ENCODE data around the gene PPIP5K1.

The PPIP5K1 gene

GRCh38 chr15:43524254-43524845 lies 65.7 kb downstream of the PPIP5K1 start:
- no peak for TF ChIP-seq POLR2A (IDR thresholded peaks at IDR 0.05; ENCODE audit: extremely low read depth, insufficient read length)
- TF ChIP-seq MYC (IDR thresholded peaks at IDR 0.05; ENCODE audit: low read depth, low read length) = no peak
- TF ChIP-seq MAX (IDR thresholded peaks at IDR 0.05; ENCODE audit: low read depth, low read length) = no peak
- no peak overlapping the region for H3K4me3 ChIP-seq (ENCODE audit: low read depth, low read length)
- no peak for DNase-seq (ENCODE audit: low read depth)

DNA sequence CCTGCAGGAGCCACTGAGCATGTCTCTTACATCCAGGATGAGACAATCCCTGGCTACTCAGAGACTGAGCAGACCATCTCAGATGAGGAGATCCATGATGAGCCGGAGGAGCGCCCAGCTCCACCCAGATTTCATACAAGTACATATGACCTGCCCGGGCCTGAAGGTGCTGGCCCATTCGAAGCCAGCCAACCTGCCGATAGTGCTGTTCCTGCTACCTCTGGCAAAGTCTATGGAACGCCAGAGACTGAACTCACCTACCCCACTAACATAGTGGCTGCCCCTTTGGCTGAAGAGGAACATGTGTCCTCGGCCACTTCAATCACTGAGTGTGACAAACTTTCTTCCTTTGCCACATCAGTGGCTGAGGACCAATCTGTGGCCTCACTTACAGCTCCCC lies 66.4 kb downstream of the PPIP5K1 start:
- H3K4me3 ChIP-seq (ENCODE audit: low read depth, low read length) = no peak overlapping the region
- TF ChIP-seq CTCF (IDR thresholded peaks at IDR 0.05; ENCODE audit: low read depth, low read length) (no peak), POLR2A (IDR thresholded peaks at IDR 0.05; ENCODE audit: extremely low read depth, insufficient read length) (no peak), MYC (IDR thresholded peaks at IDR 0.05; ENCODE audit: low read depth, low read length) (no peak), MAX (IDR thresholded peaks at IDR 0.05; ENCODE audit: low read depth, low read length) (no peak)
- no peak for DNase-seq (ENCODE audit: low read depth)

DNA sequence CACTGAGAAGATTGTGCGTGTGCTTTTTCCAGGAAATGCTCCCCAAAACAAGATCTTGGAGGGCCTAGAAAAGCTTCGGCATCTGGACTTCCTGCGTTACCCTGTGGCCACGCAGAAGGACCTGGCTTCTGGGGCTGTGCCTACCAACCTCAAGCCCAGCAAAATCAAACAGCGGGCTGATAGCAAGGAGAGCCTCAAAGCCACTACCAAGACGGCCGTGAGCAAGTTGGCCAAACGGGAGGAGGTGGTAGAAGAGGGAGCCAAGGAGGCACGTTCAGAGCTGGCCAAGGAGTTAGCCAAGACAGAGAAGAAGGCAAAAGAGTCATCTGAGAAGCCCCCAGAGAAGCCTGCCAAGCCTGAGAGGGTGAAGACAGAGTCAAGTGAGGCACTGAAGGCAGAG lies 67.8 kb downstream of the PPIP5K1 start:
- no peak overlapping the region for H3K4me3 ChIP-seq (ENCODE audit: low read depth, low read length)
- no peak for DNase-seq (ENCODE audit: low read depth)
- TF ChIP-seq MAX (IDR thresholded peaks at IDR 0.05; ENCODE audit: low read depth, low read length) (no peak), POLR2A (IDR thresholded peaks at IDR 0.05; ENCODE audit: extremely low read depth, insufficient read length) (no peak), CTCF (IDR thresholded peaks at IDR 0.05; ENCODE audit: low read depth, low read length) (no peak), MYC (IDR thresholded peaks at IDR 0.05; ENCODE audit: low read depth, low read length) (no peak)

DNA sequence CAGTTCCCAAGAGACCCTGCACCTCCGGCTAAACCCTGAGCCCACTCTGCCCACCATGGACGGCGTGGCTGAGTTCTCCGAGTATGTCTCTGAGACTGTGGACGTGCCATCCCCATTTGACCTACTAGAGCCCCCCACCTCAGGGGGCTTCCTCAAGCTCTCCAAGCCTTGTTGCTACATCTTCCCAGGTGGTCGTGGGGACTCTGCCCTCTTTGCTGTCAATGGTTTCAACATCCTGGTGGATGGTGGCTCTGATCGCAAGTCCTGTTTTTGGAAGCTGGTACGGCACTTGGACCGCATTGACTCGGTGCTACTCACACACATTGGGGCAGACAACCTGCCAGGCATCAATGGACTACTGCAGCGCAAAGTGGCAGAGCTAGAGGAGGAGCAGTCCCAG lies 68.6 kb downstream of the PPIP5K1 start:
- no peak for DNase-seq (ENCODE audit: low read depth)
- no peak for TF ChIP-seq POLR2A (IDR thresholded peaks at IDR 0.05; ENCODE audit: extremely low read depth, insufficient read length)
- no peak for TF ChIP-seq CTCF (IDR thresholded peaks at IDR 0.05; ENCODE audit: low read depth, low read length)
- no peak for TF ChIP-seq MYC (IDR thresholded peaks at IDR 0.05; ENCODE audit: low read depth, low read length)
- no peak for TF ChIP-seq MAX (IDR thresholded peaks at IDR 0.05; ENCODE audit: low read depth, low read length)
- H3K4me3 ChIP-seq (ENCODE audit: low read depth, low read length) = no peak overlapping the region

- no peak overlapping the region for H3K4me3 ChIP-seq (ENCODE audit: low read depth, low read length)
- no peak for DNase-seq (ENCODE audit: low read depth)
- no peak for TF ChIP-seq CTCF (IDR thresholded peaks at IDR 0.05; ENCODE audit: low read depth, low read length)
- no peak for TF ChIP-seq MAX (IDR thresholded peaks at IDR 0.05; ENCODE audit: low read depth, low read length)
These were observed 69.9 kb downstream of the PPIP5K1 start for GRCh38 chr15:43520138-43520537.

DNA sequence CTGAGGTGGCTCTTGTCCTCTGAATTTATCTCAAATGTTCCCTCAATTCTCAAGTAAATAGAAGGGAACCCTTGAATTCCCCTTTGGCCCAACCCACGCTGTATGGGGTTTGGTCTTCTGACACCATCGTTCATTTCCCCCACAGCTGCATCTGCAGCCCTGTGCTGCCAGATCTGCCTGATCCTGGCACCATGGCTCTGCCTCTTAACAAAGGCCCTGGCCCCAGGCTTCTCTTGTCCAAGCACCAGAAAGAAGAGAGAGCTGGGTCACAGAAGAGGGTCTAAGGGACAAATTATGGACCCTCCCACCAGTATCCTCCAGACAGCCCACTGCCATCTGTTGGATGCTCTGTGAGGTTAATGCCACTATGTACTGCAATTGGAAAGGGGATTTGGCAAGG lies 70.8 kb downstream of the PPIP5K1 start:
- TF ChIP-seq MYC (IDR thresholded peaks at IDR 0.05; ENCODE audit: low read depth, low read length) (no peak), CTCF (IDR thresholded peaks at IDR 0.05; ENCODE audit: low read depth, low read length) (no peak), MAX (IDR thresholded peaks at IDR 0.05; ENCODE audit: low read depth, low read length) (no peak), POLR2A (IDR thresholded peaks at IDR 0.05; ENCODE audit: extremely low read depth, insufficient read length) (no peak)
- H3K4me3 ChIP-seq (ENCODE audit: low read depth, low read length) = no peak overlapping the region
- DNase-seq (ENCODE audit: low read depth) = no peak

Data from NB4 (cell line).